Urothelium cell line (cell line): Measurements from ENCODE around the gene CFAP73.
"Not testable (repeated sequence)": the region's sequence is repeated elsewhere in the genome, so short reads cannot be mapped to it uniquely, and the experiment has no call there.

ENCODE experiments used
- DNase-seq: peaks from one replicate; pipeline ENCODE4 v3.0.0; 2011; ENCODE audit warnings: low spot score, mixed read lengths
- FAIRE-seq: peaks from 2 replicates; lab custom pipeline; 2011; peaks lifted over from hg19 to GRCh38; lab: Jason Lieb, UNC

The CFAP73 gene

GRCh38 chr12:113141716-113142115, 7.8 kb upstream of the CFAP73 start:
- not testable (repeated sequence) for DNase-seq, FAIRE-seq

GRCh38 chr12:113142173-113142885, 7.2 kb upstream of the CFAP73 start:
- FAIRE-seq (peak; percentile 65), DNase-seq (peak; percentile 74)

GRCh38 chr12:113142886-113143332, 6.6 kb upstream of the CFAP73 start:
- FAIRE-seq (no peak), DNase-seq (no peak)

- DNase-seq (no peak), FAIRE-seq (no peak)
Observed at GRCh38 chr12:113143959-113144358, 5.6 kb upstream of the CFAP73 start.

GRCh38 chr12:113144806-113145205, 4.7 kb upstream of the CFAP73 start:
- DNase-seq (no peak), FAIRE-seq (no peak)

GRCh38 chr12:113145720-113146551, 3.6 kb upstream of the CFAP73 start:
- FAIRE-seq, result no peak
- DNase-seq, result no peak

GRCh38 chr12:113146999-113147398, 2.5 kb upstream of the CFAP73 start:
- no peak for FAIRE-seq
- DNase-seq, result no peak

GRCh38 chr12:113151655-113152054, 2.1 kb downstream of the CFAP73 start:
- DNase-seq (no peak), FAIRE-seq (no peak)

- FAIRE-seq (no peak), DNase-seq (no peak)
Observed at GRCh38 chr12:113152196-113152834, 2.8 kb downstream of the CFAP73 start.

- DNase-seq (peak; percentile 64), FAIRE-seq (no peak)
Observed at GRCh38 chr12:113152835-113153814, 3.6 kb downstream of the CFAP73 start.

GRCh38 chr12:113154351-113154973, 4.9 kb downstream of the CFAP73 start:
- FAIRE-seq (no peak), DNase-seq (no peak)

- FAIRE-seq, result no peak
Observed at GRCh38 chr12:113155060-113155459, 5.5 kb downstream of the CFAP73 start.

GRCh38 chr12:113155646-113156045, 6.1 kb downstream of the CFAP73 start:
- DNase-seq (no peak), FAIRE-seq (no peak)

More at GRCh38 chr12:113155060-113155459, 5.5 kb downstream of the CFAP73 start:
- no peak for DNase-seq

GRCh38 chr12:113157218-113157859, 7.8 kb downstream of the CFAP73 start:
- DNase-seq, result no peak
- FAIRE-seq, result no peak

- FAIRE-seq, result no peak
- DNase-seq, result no peak
Observed at GRCh38 chr12:113158439-113159203, 9.1 kb downstream of the CFAP73 start.

GRCh38 chr12:113159937-113160336, 10.4 kb downstream of the CFAP73 start:
- FAIRE-seq (no peak), DNase-seq (no peak)

GRCh38 chr12:113161415-113162016, 12.0 kb downstream of the CFAP73 start:
- FAIRE-seq, result no peak
- peak; percentile 36 for DNase-seq
